ENCODE results near the gene ATP8B4.

ATP8B4 gene

DNA sequence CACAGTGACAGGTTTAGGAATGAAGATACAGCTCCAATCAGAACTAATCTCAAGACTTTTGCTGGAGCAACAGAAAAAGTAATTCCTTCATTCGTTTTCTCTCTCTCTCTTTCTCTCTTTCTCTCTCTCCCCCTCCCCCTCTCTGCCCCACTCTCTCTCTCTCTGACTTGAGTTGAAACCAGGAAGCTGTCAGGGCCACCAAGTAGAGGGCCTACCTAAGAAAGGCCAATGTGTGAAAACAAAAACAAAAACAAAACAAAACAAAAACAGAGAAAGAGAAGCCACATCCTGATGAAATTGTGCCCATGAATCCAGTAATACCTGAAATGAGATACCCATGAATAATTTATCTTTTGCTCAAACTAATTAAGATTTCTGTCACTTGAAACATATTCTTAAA is 72.9 kb downstream of the ATP8B4 start:
- Histone ChIP-seq H3K79me2 (ENCODE audit: insufficient read depth, low read length) (no peaks in the 10 kb centered on the region), H3F3A (ENCODE audit: insufficient read depth) (no peaks in the 10 kb centered on the region), H3K27ac (ENCODE audit: low read depth, low read length) (no peak overlapping the region), H3K27me3 (ENCODE audit: low read length) (no peaks in the 10 kb centered on the region), H3K4me3 (ENCODE audit: insufficient read depth, low read length, poor library complexity, severe bottlenecking) (no peak overlapping the region), H3K9me3 (ENCODE audit: insufficient read depth, low read length) (0 out of 2 replicates have a peak, but pooled peaks cover 9% of the 10 kb centered on the region), H3K4me2 (ENCODE audit: low read depth, low read length, poor library complexity, severe bottlenecking) (no peak overlapping the region), H3K9ac (ENCODE audit: low read length) (no peak overlapping the region), H3K9me2 (replicated peaks; ENCODE audit: insufficient read depth, low read length) (no peaks in the 10 kb centered on the region), H4K20me1 (ENCODE audit: low read depth, low read length) (no peaks in the 10 kb centered on the region), H2AFZ (ENCODE audit: low read depth, low read length, severe bottlenecking) (no peak overlapping the region), H3K36me3 (ENCODE audit: low read length) (no peaks in the 10 kb centered on the region)
- TF ChIP-seq CTCF (IDR thresholded peaks at IDR 0.05; ENCODE audit: insufficient read depth, low read length, poor library complexity, severe bottlenecking): no peak
- TF ChIP-seq EZH2phosphoT487 (conservative IDR thresholded peaks at IDR 0.05; ENCODE audit: low read length): no peak

DNA sequence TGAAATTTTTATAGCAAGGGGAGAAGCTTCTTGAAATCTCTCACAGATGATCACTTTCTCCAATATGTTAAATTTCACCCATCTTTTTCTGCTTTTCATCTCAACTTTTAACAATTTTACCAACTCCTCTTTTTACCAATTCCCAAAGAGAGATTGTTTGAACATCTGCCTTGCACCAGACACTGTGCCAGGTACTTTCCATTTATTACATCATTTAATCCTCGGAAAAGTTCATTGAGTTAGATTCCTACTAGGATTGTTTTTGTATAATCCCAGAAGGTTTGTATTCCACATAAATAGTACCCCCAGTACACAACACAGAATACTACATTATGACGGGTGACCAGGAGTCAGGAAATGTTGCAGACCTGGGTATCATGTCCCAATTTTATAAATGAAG is 74.1 kb downstream of the ATP8B4 start:
- Histone ChIP-seq H3K9me3 (ENCODE audit: insufficient read depth, low read length) (0 out of 2 replicates have a peak, but pooled peaks cover 9% of the 10 kb centered on the region), H2AFZ (ENCODE audit: low read depth, low read length, severe bottlenecking) (no peak overlapping the region), H3F3A (ENCODE audit: insufficient read depth) (no peaks in the 10 kb centered on the region), H3K9me2 (replicated peaks; ENCODE audit: insufficient read depth, low read length) (no peaks in the 10 kb centered on the region), H3K4me2 (ENCODE audit: low read depth, low read length, poor library complexity, severe bottlenecking) (no peak overlapping the region), H3K27ac (ENCODE audit: low read depth, low read length) (no peak overlapping the region), H4K20me1 (ENCODE audit: low read depth, low read length) (no peaks in the 10 kb centered on the region), H3K36me3 (ENCODE audit: low read length) (no peaks in the 10 kb centered on the region), H3K79me2 (ENCODE audit: insufficient read depth, low read length) (no peaks in the 10 kb centered on the region), H3K4me3 (ENCODE audit: insufficient read depth, low read length, poor library complexity, severe bottlenecking) (no peak overlapping the region), H3K27me3 (ENCODE audit: low read length) (no peaks in the 10 kb centered on the region), H3K9ac (ENCODE audit: low read length) (no peak overlapping the region)
- TF ChIP-seq CTCF (IDR thresholded peaks at IDR 0.05; ENCODE audit: insufficient read depth, low read length, poor library complexity, severe bottlenecking) (no peak), EZH2phosphoT487 (conservative IDR thresholded peaks at IDR 0.05; ENCODE audit: low read length) (no peak)

DNA sequence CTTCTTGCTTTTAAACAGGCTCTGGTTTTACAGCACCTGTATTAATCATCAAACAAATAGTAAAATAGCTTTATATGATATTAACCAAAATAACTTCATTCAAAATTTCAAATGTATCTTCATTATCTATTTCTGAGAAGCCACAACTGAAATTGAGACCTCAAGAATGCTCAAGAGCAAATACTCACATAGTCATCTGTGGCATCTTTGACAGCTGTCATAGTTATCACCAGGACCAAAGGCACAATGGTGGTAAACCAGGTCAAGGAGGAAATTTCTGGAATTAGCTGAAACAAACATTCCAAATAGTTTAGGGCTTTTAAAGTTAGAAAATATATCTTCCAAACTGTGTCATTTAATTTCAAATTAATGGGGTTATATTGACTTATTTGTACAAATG is 74.6 kb downstream of the ATP8B4 start:
- Histone ChIP-seq H3K27ac (ENCODE audit: low read depth, low read length) (no peak overlapping the region), H2AFZ (ENCODE audit: low read depth, low read length, severe bottlenecking) (no peak overlapping the region), H3K9ac (ENCODE audit: low read length) (no peak overlapping the region), H3K36me3 (ENCODE audit: low read length) (no peaks in the 10 kb centered on the region), H3K27me3 (ENCODE audit: low read length) (no peaks in the 10 kb centered on the region), H3K79me2 (ENCODE audit: insufficient read depth, low read length) (no peaks in the 10 kb centered on the region), H3K9me3 (ENCODE audit: insufficient read depth, low read length) (0 out of 2 replicates have a peak, but pooled peaks cover 9% of the 10 kb centered on the region), H3F3A (ENCODE audit: insufficient read depth) (no peaks in the 10 kb centered on the region), H3K4me3 (ENCODE audit: insufficient read depth, low read length, poor library complexity, severe bottlenecking) (no peak overlapping the region), H4K20me1 (ENCODE audit: low read depth, low read length) (no peaks in the 10 kb centered on the region), H3K4me2 (ENCODE audit: low read depth, low read length, poor library complexity, severe bottlenecking) (no peak overlapping the region), H3K9me2 (replicated peaks; ENCODE audit: insufficient read depth, low read length) (no peaks in the 10 kb centered on the region)
- no peak for TF ChIP-seq EZH2phosphoT487 (conservative IDR thresholded peaks at IDR 0.05; ENCODE audit: low read length)
- no peak for TF ChIP-seq CTCF (IDR thresholded peaks at IDR 0.05; ENCODE audit: insufficient read depth, low read length, poor library complexity, severe bottlenecking)

Measured in SU-DHL-6 (cell line).